SK-N-MC (cell line): ENCODE results near the gene IQCE.

Experiments used
- DNase-seq: peaks from one replicate; pipeline ENCODE4 v3.0.0-alpha.2; 2011; ENCODE audit warnings: low read depth, low spot score
- H3K27ac ChIP-seq: fragments of 200-600 bp; sonication (generic); 2 replicates; pipeline ENCODE4 v1.5.1; 2016; ENCODE audit warnings: mixed run types
- H3K36me3 ChIP-seq: fragments of 200-600 bp; sonication (generic); 2 replicates; pipeline ENCODE4 v1.6.1; 2017; ENCODE audit warnings: antibody characterized with exemption, low read length, mixed read lengths; ENCODE audit not compliant: insufficient read depth
- H3K4me3 ChIP-seq: fragments of 200-600 bp; sonication (generic); 2 replicates; pipeline ENCODE4 v1.5.1; 2016
- H3K9ac ChIP-seq: fragments of 200-600 bp; sonication (generic); 2 replicates; pipeline ENCODE4 v1.8.0; 2017; ENCODE audit warnings: mixed run types, mixed read lengths; ENCODE audit not compliant: insufficient read length
- H3K9me3 ChIP-seq: fragments of 200-600 bp; sonication (generic); 2 replicates; pipeline ENCODE4 v1.6.1; 2017; ENCODE audit warnings: low read depth, mild to moderate bottlenecking, antibody characterized with exemption, low read length, moderate library complexity, mixed read lengths
- EZH2 ChIP-seq: fragments of 200-600 bp; sonication (generic); IDR thresholded peaks from one replicate; pipeline ENCODE4 v1.6.1; 2017; ENCODE audit warnings: antibody characterized with exemption
- FOXP2 ChIP-seq: optimal IDR thresholded peaks from 2 replicates; pipeline ENCODE3; 2011; ENCODE audit warnings: mild to moderate bottlenecking, moderate library complexity; ENCODE audit not compliant: insufficient read depth; ENCODE audit errors: extremely low read length, control extremely low read depth
- POLR2AphosphoS5 ChIP-seq: IDR thresholded peaks from 2 replicates; pipeline ENCODE4 v1.6.1; 2012; ENCODE audit warnings: mild to moderate bottlenecking, low read depth, low read length, borderline replicate concordance

Gene IQCE

GRCh38 chr7:2663121-2663886, 104.5 kb downstream of the IQCE start:
- H3K4me3 ChIP-seq, result no peak overlapping the region
- no peak overlapping the region for H3K27ac ChIP-seq

GRCh38 chr7:2663960-2664359, 105.2 kb downstream of the IQCE start:
- DNase-seq, result no peak
- TF ChIP-seq EZH2, result no peak
- TF ChIP-seq FOXP2, result no peak
- no peak for TF ChIP-seq POLR2AphosphoS5
- Histone ChIP-seq H3K9ac (no peak overlapping the region), H3K27ac (no peak overlapping the region), H3K9me3 (no peaks in the 10 kb centered on the region), H3K36me3 (no peaks in the 10 kb centered on the region), H3K4me3 (no peak overlapping the region)

More at GRCh38 chr7:2663121-2663886, 104.5 kb downstream of the IQCE start:
- TF ChIP-seq EZH2 (no peak), POLR2AphosphoS5 (no peak), FOXP2 (no peak)
- no peak overlapping the region for H3K9ac ChIP-seq
- H3K9me3 ChIP-seq, result no peaks in the 10 kb centered on the region
- no peak for DNase-seq
- H3K36me3 ChIP-seq, result no peaks in the 10 kb centered on the region; the same call in 1 of the 2 replicates
